PC-3 (cell line): Measurements from ENCODE around the gene KRTAP2-4. TPM values are rescaled to one million over a fixed set of nuclear protein-coding genes. Genes with fewer than 3 reads are reported as not detected.

ENCODE experiments used
- ATAC-seq: fragments of 200-7000 bp; cut with Tn5 transposase; 2 replicates; pipeline ENCODE4 v1.9.1; 2020; ENCODE audit warnings: mild to moderate bottlenecking, moderate library complexity
- BruUV-seq: library from RNA; stranded (reverse); fragments of 400-500 nt; replicated peaks from 2 replicates; lab custom pipeline; 2021; lab: Mats Ljungman, UMichigan
- CTCF ChIA-PET: fragments of 300-600 bp; sonication (Branson Sonifier 250); formaldehyde crosslinking; loops from one replicate; lab custom pipeline; 2022; ENCODE audit warnings: antibody characterized with exemption; lab: Charles Lee
- POLR2A ChIA-PET: fragments of 300-600 bp; sonication (Branson Sonifier 250); formaldehyde crosslinking; loops from one replicate; lab custom pipeline; 2022; ENCODE audit warnings: antibody characterized with exemption; ENCODE audit not compliant: unreplicated experiment; lab: Charles Lee
- DNase-seq: peaks from one replicate; pipeline ENCODE4 v3.0.0-alpha.2; 2015
- H2AFZ ChIP-seq: fragments of 300-600 bp; sonication (generic); 2 replicates; pipeline ENCODE4 v1.6.0; 2016; ENCODE audit warnings: antibody characterized with exemption, low read length
- H3F3A ChIP-seq: fragments of 300-600 bp; sonication (generic); one replicate; pipeline ENCODE4 v1.6.0; 2017; ENCODE audit warnings: antibody characterized with exemption, low read length, control low read depth, mild to moderate bottlenecking; ENCODE audit not compliant: unreplicated experiment
- H3K27ac ChIP-seq: fragments of 300-600 bp; sonication (generic); 2 replicates; pipeline ENCODE4 v1.5.1; 2016; ENCODE audit warnings: mild to moderate bottlenecking, low read length
- H3K27me3 ChIP-seq: fragments of 300-600 bp; sonication (generic); 2 replicates; pipeline ENCODE4 v1.6.1; 2016; ENCODE audit warnings: low read length, mixed read lengths
- H3K36me3 ChIP-seq: fragments of 300-600 bp; sonication (generic); 2 replicates; pipeline ENCODE4 v1.6.1; 2016; ENCODE audit warnings: low read depth, mixed run types, low read length, mixed read lengths
- H3K4me1 ChIP-seq: fragments of 300-600 bp; sonication (generic); 2 replicates; pipeline ENCODE4 v1.5.1; 2016; ENCODE audit warnings: low read length; ENCODE audit not compliant: insufficient read depth
- H3K4me2 ChIP-seq: fragments of 300-600 bp; sonication (generic); 2 replicates; pipeline ENCODE4 v1.6.0; 2016; ENCODE audit warnings: low read length
- H3K4me3 ChIP-seq: fragments of 300-600 bp; sonication (generic); 2 replicates; pipeline ENCODE4 v1.5.1; 2016; ENCODE audit warnings: mild to moderate bottlenecking, low read length, mixed read lengths
- H3K79me2 ChIP-seq: fragments of 300-600 bp; sonication (generic); 2 replicates; pipeline ENCODE4 v1.6.1; 2017; ENCODE audit warnings: low read length, mixed read lengths
- H3K9ac ChIP-seq: fragments of 300-600 bp; sonication (generic); 2 replicates; pipeline ENCODE4 v1.6.0; 2016; ENCODE audit warnings: mild to moderate bottlenecking, low read length
- H3K9me2 ChIP-seq: fragments of 300-600 bp; sonication (generic); replicated peaks from 2 replicates; pipeline ENCODE4 v1.6.1; 2016; ENCODE audit warnings: mixed run types, low read length, mixed read lengths
- H3K9me3 ChIP-seq: fragments of 300-600 bp; sonication (generic); 2 replicates; pipeline ENCODE4 v1.6.1; 2016; ENCODE audit warnings: low read length, mixed read lengths
- H4K20me1 ChIP-seq: fragments of 300-600 bp; sonication (generic); 2 replicates; pipeline ENCODE4 v1.6.1; 2016; ENCODE audit warnings: low read length, mixed read lengths
- CTCF ChIP-seq: fragments of 300-600 bp; sonication (generic); conservative IDR thresholded peaks from 2 replicates; pipeline ENCODE4 v1.5.1; 2017; ENCODE audit warnings: antibody characterized with exemption, low read depth, mild to moderate bottlenecking, low read length
- EZH2 ChIP-seq: fragments of 300-600 bp; sonication (generic); IDR thresholded peaks from one replicate; pipeline ENCODE4 v1.6.1; 2017; ENCODE audit warnings: antibody characterized with exemption, mild to moderate bottlenecking, low read length; ENCODE audit not compliant: unreplicated experiment
- EZH2phosphoT487 ChIP-seq: fragments of 300-600 bp; sonication (generic); IDR thresholded peaks from 2 replicates; pipeline ENCODE4 v1.6.1; 2018; ENCODE audit warnings: mild to moderate bottlenecking, antibody characterized with exemption, low read length, borderline replicate concordance
- intact Hi-C: fragments of 100-400 bp; cut with micrococcal nuclease; formaldehyde crosslinking; loops from 2 replicates; pipeline ENCODE4 v1.9.0; 2023
- total RNA-seq: library from RNA; depleted of rRNA; stranded (reverse); fragments of >200 nt; gene quantifications from 2 replicates; pipeline ENCODE4 v1.2.3, GENCODE V29; 2014

The KRTAP2-4 gene
- total RNA-seq, 1 experiment from 2014 or later = not detected

GRCh38 chr17:41029633-41030245 is 35.9 kb downstream of the KRTAP2-4 start, which contains the start of gene KRTAP1-4:
Gene KRTAP1-4 (minus strand): TSS chr17:41030195. CDS start chr17:41030078, 117 bp downstream.
- H3K4me3 ChIP-seq = no peak within 1 kb of the TSS
- H4K20me1 ChIP-seq = no peaks in the 10 kb centered on the region
- H3K9me2 ChIP-seq = no peaks in the 10 kb centered on the region
- CTCF ChIA-PET = no interaction called here
- no peak within 1 kb of the TSS for H3K27ac ChIP-seq
- no peaks in the 10 kb centered on the region for H3K79me2 ChIP-seq
- ATAC-seq (no peak), DNase-seq (no peak)
- H3K4me2 ChIP-seq = no peak within 1 kb of the TSS
- peaks cover 17% of the 10 kb centered on the region for H3K4me1 ChIP-seq
- H3K9ac ChIP-seq = no peak within 1 kb of the TSS
- BruUV-seq = no TSS peak
- no peaks in the 10 kb centered on the region for H3K27me3 ChIP-seq
- TF ChIP-seq EZH2 (no peak), CTCF (no peak), EZH2phosphoT487 (no peak)
- H3K36me3 ChIP-seq = no peaks in the 10 kb centered on the region
- POLR2A ChIA-PET = no interaction called here
- intact Hi-C loops = no loop called here
- no peak within 1 kb of the TSS for H2AFZ ChIP-seq
- H3F3A ChIP-seq = no peaks in the 10 kb centered on the region
- H3K9me3 ChIP-seq = no peaks in the 10 kb centered on the region

- Histone ChIP-seq H3K9ac (no peak within 1 kb of the TSS), H3K79me2 (no peaks in the 10 kb centered on the region), H3K27me3 (no peaks in the 10 kb centered on the region), H3K27ac (peak within 1 kb of the TSS; percentile 39), H3K4me3 (no peak within 1 kb of the TSS), H3K9me3 (no peaks in the 10 kb centered on the region), H2AFZ (peak within 1 kb of the TSS; percentile 55), H3K4me1 (peaks cover 17% of the 10 kb centered on the region), H3K9me2 (no peaks in the 10 kb centered on the region), H3K4me2 (peak within 1 kb of the TSS; percentile 49; the same call in 1 of the 2 replicates), H4K20me1 (no peaks in the 10 kb centered on the region), H3F3A (no peaks in the 10 kb centered on the region), H3K36me3 (no peaks in the 10 kb centered on the region)
- POLR2A ChIA-PET = no interaction called here
- CTCF ChIA-PET = no interaction called here
- intact Hi-C loops = no loop called here
- no TSS peak for BruUV-seq
- ATAC-seq = peak; percentile 43; the same call in 1 of the 2 replicates
- no peak for TF ChIP-seq EZH2
- no peak for TF ChIP-seq CTCF
- no peak for TF ChIP-seq EZH2phosphoT487
- DNase-seq = peak; percentile 58
Observed at GRCh38 chr17:41026715-41027471, 38.8 kb downstream of the KRTAP2-4 start, which contains the start of gene KRTAP1-5. Gene KRTAP1-5 (minus strand): TSS chr17:41027208. CDS start chr17:41027155, 53 bp downstream.
